HEK293 (cell line): ENCODE data around the gene PRKCE.

ENCODE experiments used
- CTCF ChIA-PET: fragments of 350-600 bp; formaldehyde crosslinking; extraction: SDS; loops from one replicate; lab custom pipeline; 2021; ENCODE audit warnings: antibody characterized with exemption; lab: Yijun Ruan, JAX
- POLR2A ChIA-PET: fragments of 300-600 bp; formaldehyde crosslinking; extraction: SDS; loops from one replicate; lab custom pipeline; 2020; ENCODE audit warnings: antibody characterized with exemption, inconsistent platforms; lab: Yijun Ruan, JAX
- H3K27ac ChIP-seq: fragments of 200-500 bp; sonication (Bioruptor generic); 2 replicates; pipeline ENCODE4 v1.5.1; 2014; ENCODE audit warnings: low read depth, low read length, control low read depth, inconsistent platforms; ENCODE audit errors: extremely low read depth
- H3K36me3 ChIP-seq, 2 experiments: fragments of 200-500 bp in 1 of 2; sonication (Bioruptor generic) in 1 of 2; 1 replicate in 1 of 2; 2 replicates in 1 of 2; pipeline ENCODE4 v1.5.1; 2014 to 2017; ENCODE audit warnings: inconsistent platforms in 2 of 2, low read length in 2 of 2; ENCODE audit not compliant: control insufficient read depth in 2 of 2, insufficient read depth in 1 of 2
- H3K4me1 ChIP-seq: fragments of 200-500 bp; sonication (Bioruptor generic); 2 replicates; pipeline ENCODE4 v1.5.1; 2014; ENCODE audit warnings: mild to moderate bottlenecking, low read length, inconsistent platforms; ENCODE audit not compliant: control insufficient read depth, insufficient read depth
- H3K4me3 ChIP-seq: 2 replicates; pipeline ENCODE4 v1.5.1; 2011; ENCODE audit warnings: low read depth, mild to moderate bottlenecking, control low read depth, low read length, moderate library complexity
- H3K9me3 ChIP-seq: fragments of 200-500 bp; sonication (Bioruptor generic); 2 replicates; pipeline ENCODE4 v1.5.1; 2014; ENCODE audit warnings: low read depth, low read length, inconsistent platforms; ENCODE audit not compliant: control insufficient read depth, insufficient read depth
- GFI1B ChIP-seq: fragments of 450-650 bp; formaldehyde crosslinking; IDR thresholded peaks from 2 replicates; pipeline ENCODE4 v1.5.1; 2016; ENCODE audit warnings: missing biosample characterization, missing genetic modification characterization
- GLI2 ChIP-seq: fragments of 450-650 bp; formaldehyde crosslinking; IDR thresholded peaks from 2 replicates; pipeline ENCODE4; 2017; ENCODE audit warnings: missing biosample characterization, missing genetic modification characterization, low read depth, borderline replicate concordance
- KLF1 ChIP-seq: fragments of 450-650 bp; formaldehyde crosslinking; IDR thresholded peaks from 2 replicates; pipeline ENCODE4 v1.5.1; 2016; ENCODE audit warnings: missing biosample characterization, missing genetic modification characterization
- MYNN ChIP-seq: fragments of 450-650 bp; formaldehyde crosslinking; IDR thresholded peaks from 2 replicates; pipeline ENCODE4 v1.5.1; 2016; ENCODE audit warnings: missing biosample characterization, missing genetic modification characterization, borderline replicate concordance
- SCRT2 ChIP-seq: fragments of 450-650 bp; formaldehyde crosslinking; IDR thresholded peaks from 2 replicates; pipeline ENCODE4 v1.5.1; 2016; ENCODE audit warnings: missing biosample characterization, missing genetic modification characterization
- SETDB1 ChIP-seq: IDR thresholded peaks from one replicate; pipeline ENCODE4 v1.6.1; 2017; ENCODE audit warnings: mild to moderate bottlenecking, low read length, moderate library complexity, mixed read lengths; ENCODE audit not compliant: insufficient read length
- WT1 ChIP-seq: fragments of 450-650 bp; formaldehyde crosslinking; IDR thresholded peaks from 2 replicates; pipeline ENCODE4 v1.5.1; 2016; ENCODE audit warnings: missing biosample characterization, missing genetic modification characterization
- ZNF10 ChIP-seq: fragments of 450-650 bp; formaldehyde crosslinking; IDR thresholded peaks from 2 replicates; pipeline ENCODE4 v1.5.1; 2017; ENCODE audit warnings: missing biosample characterization, missing genetic modification characterization
- ZNF114 ChIP-seq: fragments of 450-650 bp; formaldehyde crosslinking; IDR thresholded peaks from 2 replicates; pipeline ENCODE4 v1.5.0; 2017; ENCODE audit warnings: missing biosample characterization, missing genetic modification characterization
- ZNF341 ChIP-seq: fragments of 450-650 bp; formaldehyde crosslinking; IDR thresholded peaks from 2 replicates; pipeline ENCODE4; 2016; ENCODE audit warnings: low read depth, missing biosample characterization, missing genetic modification characterization
- ZNF621 ChIP-seq: fragments of 450-650 bp; formaldehyde crosslinking; IDR thresholded peaks from 2 replicates; pipeline ENCODE4 v1.5.1; 2017; ENCODE audit warnings: missing biosample characterization, missing genetic modification characterization
- ZSCAN23 ChIP-seq: fragments of 450-650 bp; formaldehyde crosslinking; IDR thresholded peaks from 2 replicates; pipeline ENCODE4 v1.5.1; 2016; ENCODE audit warnings: missing biosample characterization, missing genetic modification characterization
- TF ChIP-seq, protein P1 (sequence below): fragments of 450-650 bp; formaldehyde crosslinking; IDR thresholded peaks from 2 replicates; pipeline ENCODE4 v1.5.1; 2016; ENCODE audit warnings: missing biosample characterization, missing genetic modification characterization
- TF ChIP-seq, protein P2 (sequence below): fragments of 450-650 bp; formaldehyde crosslinking; IDR thresholded peaks from 2 replicates; pipeline ENCODE4 v1.5.1; 2016; ENCODE audit warnings: missing biosample characterization, missing genetic modification characterization
- TF ChIP-seq, protein P3 (sequence below): fragments of 450-650 bp; formaldehyde crosslinking; IDR thresholded peaks from 2 replicates; pipeline ENCODE4 v1.5.1; 2017; ENCODE audit warnings: missing biosample characterization, mild to moderate bottlenecking, missing genetic modification characterization, moderate library complexity
- TF ChIP-seq, protein P4 (sequence below): fragments of 450-650 bp; formaldehyde crosslinking; IDR thresholded peaks from 2 replicates; pipeline ENCODE4 v1.5.1; 2016; ENCODE audit warnings: missing biosample characterization, missing genetic modification characterization
- TF ChIP-seq, protein P5 (sequence below): fragments of 450-650 bp; IDR thresholded peaks from 2 replicates; pipeline ENCODE4 v1.5.1; 2018; ENCODE audit warnings: missing biosample characterization, mild to moderate bottlenecking, missing genetic modification characterization

Gene PRKCE

DNA sequence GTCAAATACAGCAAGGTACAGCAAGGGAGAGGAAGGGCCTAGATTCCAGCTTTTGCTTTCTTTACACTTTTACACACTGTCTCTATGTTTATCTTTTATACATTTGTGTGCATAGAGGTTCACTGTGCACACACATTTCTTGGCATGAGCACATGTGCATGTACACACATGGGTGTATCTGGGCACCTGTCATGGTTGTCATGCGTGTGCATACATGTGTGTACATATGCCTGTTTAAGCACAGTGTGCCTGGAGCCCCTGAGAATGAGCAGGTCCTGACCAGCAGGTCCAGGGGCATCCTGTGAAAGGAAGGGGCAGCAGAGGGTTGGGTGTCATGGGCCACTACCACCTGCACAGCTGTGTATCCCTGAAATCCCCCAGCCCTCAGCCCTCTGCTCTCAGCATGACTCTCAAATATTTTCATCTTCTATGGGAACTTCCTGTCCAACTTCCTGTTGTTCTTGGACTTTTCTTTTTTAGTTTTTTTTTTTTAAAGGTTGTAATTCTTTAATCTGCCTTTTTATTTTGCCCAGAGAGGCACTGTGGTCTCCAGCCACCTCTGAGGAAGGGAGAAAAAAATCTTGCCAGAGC is 548.7 kb downstream of the PRKCE start (continued):
- TF ChIP-seq, protein P1, sequence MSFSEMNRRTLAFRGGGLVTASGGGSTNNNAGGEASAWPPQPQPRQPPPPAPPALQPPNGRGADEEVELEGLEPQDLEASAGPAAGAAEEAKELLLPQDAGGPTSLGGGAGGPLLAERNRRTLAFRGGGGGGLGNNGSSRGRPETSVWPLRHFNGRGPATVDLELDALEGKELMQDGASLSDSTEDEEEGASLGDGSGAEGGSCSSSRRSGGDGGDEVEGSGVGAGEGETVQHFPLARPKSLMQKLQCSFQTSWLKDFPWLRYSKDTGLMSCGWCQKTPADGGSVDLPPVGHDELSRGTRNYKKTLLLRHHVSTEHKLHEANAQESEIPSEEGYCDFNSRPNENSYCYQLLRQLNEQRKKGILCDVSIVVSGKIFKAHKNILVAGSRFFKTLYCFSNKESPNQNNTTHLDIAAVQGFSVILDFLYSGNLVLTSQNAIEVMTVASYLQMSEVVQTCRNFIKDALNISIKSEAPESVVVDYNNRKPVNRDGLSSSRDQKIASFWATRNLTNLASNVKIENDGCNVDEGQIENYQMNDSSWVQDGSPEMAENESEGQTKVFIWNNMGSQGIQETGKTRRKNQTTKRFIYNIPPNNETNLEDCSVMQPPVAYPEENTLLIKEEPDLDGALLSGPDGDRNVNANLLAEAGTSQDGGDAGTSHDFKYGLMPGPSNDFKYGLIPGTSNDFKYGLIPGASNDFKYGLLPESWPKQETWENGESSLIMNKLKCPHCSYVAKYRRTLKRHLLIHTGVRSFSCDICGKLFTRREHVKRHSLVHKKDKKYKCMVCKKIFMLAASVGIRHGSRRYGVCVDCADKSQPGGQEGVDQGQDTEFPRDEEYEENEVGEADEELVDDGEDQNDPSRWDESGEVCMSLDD (tag by site-specific recombination), result no peak
- TF ChIP-seq ZNF10 (tag by site-specific recombination), result no peak

DNA sequence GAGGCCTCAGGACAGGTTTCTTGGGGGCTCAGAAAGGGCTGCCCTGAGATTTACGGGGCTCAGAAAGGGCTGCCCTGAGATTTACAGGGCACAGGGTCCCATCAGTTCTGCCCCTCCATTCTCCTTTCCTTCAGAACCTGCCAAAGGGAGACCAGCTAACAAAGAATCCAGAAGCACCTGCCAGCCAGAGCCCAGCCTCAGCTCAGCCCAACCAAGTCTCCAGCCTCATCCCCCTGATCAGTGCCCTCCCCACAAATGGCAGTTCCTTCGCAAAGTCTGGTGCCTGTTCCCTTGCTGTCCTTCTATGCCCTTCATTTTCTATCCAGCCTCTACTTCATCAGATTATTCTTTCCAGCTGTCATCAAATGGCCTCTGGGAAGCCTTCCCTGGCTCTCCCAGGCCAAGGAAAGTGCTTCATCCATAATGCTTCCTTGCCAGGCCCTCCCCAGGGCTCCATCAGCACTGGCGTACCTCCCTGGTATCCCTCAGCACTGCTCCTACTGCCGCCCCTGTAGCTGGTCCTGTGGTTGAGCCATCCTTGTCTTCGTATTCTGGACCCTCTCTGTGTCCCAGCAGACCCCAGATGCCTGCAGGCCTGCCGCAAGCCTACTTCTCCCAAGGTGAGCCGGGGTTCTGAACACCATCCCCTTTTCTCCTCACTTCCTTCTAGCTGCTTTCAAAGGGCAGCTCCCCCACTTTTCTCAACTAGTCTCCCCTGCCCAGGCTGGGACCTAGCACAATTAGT is 549.6 kb downstream of the PRKCE start:
- no peak overlapping the region for H3K27ac ChIP-seq
- TF ChIP-seq, protein P2, sequence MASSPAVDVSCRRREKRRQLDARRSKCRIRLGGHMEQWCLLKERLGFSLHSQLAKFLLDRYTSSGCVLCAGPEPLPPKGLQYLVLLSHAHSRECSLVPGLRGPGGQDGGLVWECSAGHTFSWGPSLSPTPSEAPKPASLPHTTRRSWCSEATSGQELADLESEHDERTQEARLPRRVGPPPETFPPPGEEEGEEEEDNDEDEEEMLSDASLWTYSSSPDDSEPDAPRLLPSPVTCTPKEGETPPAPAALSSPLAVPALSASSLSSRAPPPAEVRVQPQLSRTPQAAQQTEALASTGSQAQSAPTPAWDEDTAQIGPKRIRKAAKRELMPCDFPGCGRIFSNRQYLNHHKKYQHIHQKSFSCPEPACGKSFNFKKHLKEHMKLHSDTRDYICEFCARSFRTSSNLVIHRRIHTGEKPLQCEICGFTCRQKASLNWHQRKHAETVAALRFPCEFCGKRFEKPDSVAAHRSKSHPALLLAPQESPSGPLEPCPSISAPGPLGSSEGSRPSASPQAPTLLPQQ, result no peak
- TF ChIP-seq, protein P3, sequence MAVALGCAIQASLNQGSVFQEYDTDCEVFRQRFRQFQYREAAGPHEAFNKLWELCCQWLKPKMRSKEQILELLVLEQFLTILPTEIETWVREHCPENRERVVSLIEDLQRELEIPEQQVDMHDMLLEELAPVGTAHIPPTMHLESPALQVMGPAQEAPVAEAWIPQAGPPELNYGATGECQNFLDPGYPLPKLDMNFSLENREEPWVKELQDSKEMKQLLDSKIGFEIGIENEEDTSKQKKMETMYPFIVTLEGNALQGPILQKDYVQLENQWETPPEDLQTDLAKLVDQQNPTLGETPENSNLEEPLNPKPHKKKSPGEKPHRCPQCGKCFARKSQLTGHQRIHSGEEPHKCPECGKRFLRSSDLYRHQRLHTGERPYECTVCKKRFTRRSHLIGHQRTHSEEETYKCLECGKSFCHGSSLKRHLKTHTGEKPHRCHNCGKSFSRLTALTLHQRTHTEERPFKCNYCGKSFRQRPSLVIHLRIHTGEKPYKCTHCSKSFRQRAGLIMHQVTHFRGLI (tag by site-specific recombination), result peak; percentile 62; the same call in 1 of the 2 replicates
- TF ChIP-seq, all 188 proteins: peak for 1
- Histone ChIP-seq H3K4me1 (no peaks in the 10 kb centered on the region), H3K36me3 (no peaks in the 10 kb centered on the region), H3K4me3 (no peak overlapping the region), H3K9me3 (no peaks in the 10 kb centered on the region)
- ChIA-PET CTCF (interaction anchor here (0.6 to 0.8 kb wide), 2 partner anchors 141 to 191 kb away, joined by 3 read pairs; no protein-coding TSS in a partner anchor), POLR2A (no interaction called here)

DNA sequence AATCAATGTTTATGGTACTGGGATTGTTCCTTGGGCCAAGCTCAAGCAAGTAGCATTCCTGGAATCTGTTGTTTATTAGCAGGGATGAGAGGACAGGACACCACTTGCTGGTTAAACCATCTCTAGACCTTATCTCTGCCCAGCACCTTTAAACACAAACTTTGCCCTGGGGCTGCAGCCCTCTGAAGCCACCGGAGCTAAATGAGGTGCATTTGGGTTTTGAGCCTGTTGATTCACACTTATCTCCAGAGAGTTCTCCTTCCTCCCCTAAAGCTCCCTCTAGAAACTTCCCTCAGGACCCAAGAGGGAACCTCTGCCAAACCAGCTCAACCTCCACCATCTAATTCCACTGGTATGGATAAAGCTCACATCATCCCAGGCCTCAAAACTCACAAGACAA is 551.0 kb downstream of the PRKCE start:
- TF ChIP-seq, protein P2, result no peak
- TF ChIP-seq ZSCAN23 (tag by site-specific recombination) (no peak), SETDB1 (no peak), ZNF341 (no peak), GLI2 (tag by site-specific recombination) (no peak), MYNN (tag by site-specific recombination) (no peak), GFI1B (no peak), WT1 (tag by site-specific recombination) (no peak), ZNF10 (tag by site-specific recombination) (no peak), KLF1 (tag by site-specific recombination) (no peak), ZNF114 (tag by site-specific recombination) (no peak), SCRT2 (no peak), ZNF621 (tag by site-specific recombination) (no peak)
- TF ChIP-seq, protein P4, sequence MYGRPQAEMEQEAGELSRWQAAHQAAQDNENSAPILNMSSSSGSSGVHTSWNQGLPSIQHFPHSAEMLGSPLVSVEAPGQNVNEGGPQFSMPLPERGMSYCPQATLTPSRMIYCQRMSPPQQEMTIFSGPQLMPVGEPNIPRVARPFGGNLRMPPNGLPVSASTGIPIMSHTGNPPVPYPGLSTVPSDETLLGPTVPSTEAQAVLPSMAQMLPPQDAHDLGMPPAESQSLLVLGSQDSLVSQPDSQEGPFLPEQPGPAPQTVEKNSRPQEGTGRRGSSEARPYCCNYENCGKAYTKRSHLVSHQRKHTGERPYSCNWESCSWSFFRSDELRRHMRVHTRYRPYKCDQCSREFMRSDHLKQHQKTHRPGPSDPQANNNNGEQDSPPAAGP (tag by site-specific recombination), result no peak
- TF ChIP-seq, protein P5, sequence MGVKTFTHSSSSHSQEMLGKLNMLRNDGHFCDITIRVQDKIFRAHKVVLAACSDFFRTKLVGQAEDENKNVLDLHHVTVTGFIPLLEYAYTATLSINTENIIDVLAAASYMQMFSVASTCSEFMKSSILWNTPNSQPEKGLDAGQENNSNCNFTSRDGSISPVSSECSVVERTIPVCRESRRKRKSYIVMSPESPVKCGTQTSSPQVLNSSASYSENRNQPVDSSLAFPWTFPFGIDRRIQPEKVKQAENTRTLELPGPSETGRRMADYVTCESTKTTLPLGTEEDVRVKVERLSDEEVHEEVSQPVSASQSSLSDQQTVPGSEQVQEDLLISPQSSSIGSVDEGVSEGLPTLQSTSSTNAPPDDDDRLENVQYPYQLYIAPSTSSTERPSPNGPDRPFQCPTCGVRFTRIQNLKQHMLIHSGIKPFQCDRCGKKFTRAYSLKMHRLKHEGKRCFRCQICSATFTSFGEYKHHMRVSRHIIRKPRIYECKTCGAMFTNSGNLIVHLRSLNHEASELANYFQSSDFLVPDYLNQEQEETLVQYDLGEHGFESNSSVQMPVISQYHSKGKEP (tag by site-specific recombination), result no peak
- TF ChIP-seq, all 188 proteins: peak for 0
- Histone ChIP-seq H3K4me1 (no peaks in the 10 kb centered on the region), H3K36me3 (no peaks in the 10 kb centered on the region), H3K27ac (no peak overlapping the region), H3K9me3 (no peaks in the 10 kb centered on the region), H3K4me3 (no peak overlapping the region)
- POLR2A ChIA-PET, result no interaction called here
- CTCF ChIA-PET, result interaction anchor here (0.6 kb wide), 1 partner anchor 9 kb away, joined by 3 read pairs; no protein-coding TSS in a partner anchor
